Prostate gland (tissue), 2 donors: ENCODE data around the gene WTAP. TPM values are rescaled to one million over a fixed set of nuclear protein-coding genes. Genes with fewer than 3 reads are reported as not detected.

Experiments used
- DNase-seq: peaks from one replicate; pipeline ENCODE4 v3.0.0-alpha.2; 2019; ENCODE audit warnings: low spot score
- H3K27ac ChIP-seq, 2 donors: fragments of 200-600 bp; sonication (generic); 2 replicates each; pipeline ENCODE4 v1.5.1; 2017 to 2019
- H3K27me3 ChIP-seq: fragments of 200-600 bp; sonication (generic); replicated peaks from 2 replicates; pipeline ENCODE4 v1.5.1; 2019; ENCODE audit not compliant: insufficient read depth
- H3K36me3 ChIP-seq, 2 donors: fragments of 200-600 bp; sonication (generic); 1 replicate in 1 of 2; 2 replicates in 1 of 2; pipeline versions ENCODE4 v1.5.1 to v1.8.1; 2017 to 2019
- H3K4me1 ChIP-seq: fragments of 200-600 bp; sonication (generic); replicated peaks from 2 replicates; pipeline ENCODE4 v1.5.1; 2019
- H3K4me3 ChIP-seq, 2 donors: fragments of 200-600 bp; sonication (generic); 2 replicates each; pipeline ENCODE4 v1.5.1; 2017 to 2019
- H3K9me3 ChIP-seq: fragments of 200-600 bp; sonication (generic); 2 replicates; pipeline ENCODE4 v1.5.1; 2017
- POLR2A ChIP-seq: fragments of 450-650 bp; IDR thresholded peaks from one replicate; pipeline ENCODE4 v1.6.1; 2016; ENCODE audit warnings: antibody characterized with exemption, mild to moderate bottlenecking
- POLR2AphosphoS5 ChIP-seq: sonication (generic); formaldehyde crosslinking; IDR thresholded peaks from one replicate; pipeline ENCODE4 v1.6.1; 2017; ENCODE audit warnings: antibody characterized with exemption
- WGBS: methylation state at CpG from one replicate; pipeline ENCODE4 v1.1.5; 2018; 5-methylcytosine and 5-hydroxymethylcytosine counted together
- intact Hi-C: fragments of 100-400 bp; cut with DNase I; formaldehyde crosslinking; loops from one replicate; pipeline ENCODE4 v1.14.2; 2022
- total RNA-seq, 2 donors: library from RNA; depleted of rRNA; stranded (reverse); fragments of >200 nt; gene quantifications; one replicate each; pipeline ENCODE4 v1.1.0, GENCODE V29; 2016
- TF ChIP-seq, protein P1 (sequence below), 4 experiments: fragments of 200-600 bp in 2 of 4; fragments of 450-650 bp in 2 of 4; sonication (generic) in 2 of 4; IDR thresholded peaks; 1 replicate in 3 of 4; 2 replicates in 1 of 4; pipeline ENCODE4 v1.5.1; 2016 to 2019; ENCODE audit warnings: antibody characterized with exemption in 4 of 4, mild to moderate bottlenecking in 2 of 4, moderate library complexity in 2 of 4

The WTAP gene
- total RNA-seq = 10 to 100 TPM; 84.1 to 99.3 TPM

DNA sequence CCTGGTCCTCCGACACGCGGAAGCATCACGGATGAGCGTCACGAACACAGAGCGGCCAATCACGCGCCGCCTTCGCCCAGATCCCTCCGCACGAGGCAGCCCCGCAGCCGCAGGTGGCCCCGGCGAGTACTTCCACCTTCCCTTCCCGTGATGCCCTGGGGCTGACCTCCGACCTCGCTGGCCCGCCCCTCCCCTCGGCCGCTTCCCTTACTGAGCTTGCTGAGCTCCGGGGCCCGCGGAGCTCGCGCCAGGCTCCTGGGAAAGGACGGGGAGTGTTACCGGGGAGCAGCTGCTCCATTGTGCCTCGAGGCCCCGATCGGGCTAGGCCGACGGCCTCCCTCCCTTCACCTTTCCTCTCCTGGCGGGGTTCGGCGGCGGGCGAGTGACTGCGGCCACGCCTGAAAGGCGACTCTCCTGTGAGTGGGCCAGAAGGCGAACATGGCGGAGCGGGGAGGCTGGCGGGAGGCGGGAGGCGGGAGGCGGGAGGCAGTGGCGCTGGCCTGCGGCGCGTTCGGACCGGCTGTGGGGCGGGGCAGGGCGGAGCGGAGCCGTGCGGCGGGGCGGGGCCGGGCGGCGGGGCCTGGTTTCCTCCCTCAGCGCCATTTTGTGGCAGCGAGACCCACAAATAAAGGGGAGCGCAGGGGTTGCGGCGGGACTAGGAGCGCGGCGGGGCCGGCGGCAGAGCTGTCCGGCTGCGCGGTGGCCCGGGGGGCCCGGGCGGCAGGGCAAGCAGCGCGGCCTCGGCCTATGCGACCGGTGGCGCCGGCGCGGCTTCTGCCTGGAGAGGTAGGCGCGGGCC, at the start of gene WTAP:
WTAP (plus strand) TSS at position 589 of the 799 bp plus-strand sequence. CDS start 8,760 bp downstream, outside the sequence.
- Histone ChIP-seq H3K4me3 (peak within 1 kb of the TSS; percentile 91 to 97), H3K9me3 (no peaks in the 10 kb centered on the region), H3K27me3 (no peaks in the 10 kb centered on the region), H3K4me1 (peaks cover 5% of the 10 kb centered on the region), H3K36me3 (no peaks in the 10 kb centered on the region), H3K27ac (peak within 1 kb of the TSS; percentile 99 to 100)
- under 1% methylated on average over 63 of the region's 93 CpGs for WGBS
- intact Hi-C loops = loop anchor here (1.0 to 10.0 kb wide), 4 partner anchors 34 to 708 kb away; partner anchors contain the start of genes ACAT2, MRPL18 and SOD2
- peak; percentile 94 for TF ChIP-seq POLR2AphosphoS5
- peak; percentile 83 for TF ChIP-seq POLR2A
- TF ChIP-seq, protein P1, sequence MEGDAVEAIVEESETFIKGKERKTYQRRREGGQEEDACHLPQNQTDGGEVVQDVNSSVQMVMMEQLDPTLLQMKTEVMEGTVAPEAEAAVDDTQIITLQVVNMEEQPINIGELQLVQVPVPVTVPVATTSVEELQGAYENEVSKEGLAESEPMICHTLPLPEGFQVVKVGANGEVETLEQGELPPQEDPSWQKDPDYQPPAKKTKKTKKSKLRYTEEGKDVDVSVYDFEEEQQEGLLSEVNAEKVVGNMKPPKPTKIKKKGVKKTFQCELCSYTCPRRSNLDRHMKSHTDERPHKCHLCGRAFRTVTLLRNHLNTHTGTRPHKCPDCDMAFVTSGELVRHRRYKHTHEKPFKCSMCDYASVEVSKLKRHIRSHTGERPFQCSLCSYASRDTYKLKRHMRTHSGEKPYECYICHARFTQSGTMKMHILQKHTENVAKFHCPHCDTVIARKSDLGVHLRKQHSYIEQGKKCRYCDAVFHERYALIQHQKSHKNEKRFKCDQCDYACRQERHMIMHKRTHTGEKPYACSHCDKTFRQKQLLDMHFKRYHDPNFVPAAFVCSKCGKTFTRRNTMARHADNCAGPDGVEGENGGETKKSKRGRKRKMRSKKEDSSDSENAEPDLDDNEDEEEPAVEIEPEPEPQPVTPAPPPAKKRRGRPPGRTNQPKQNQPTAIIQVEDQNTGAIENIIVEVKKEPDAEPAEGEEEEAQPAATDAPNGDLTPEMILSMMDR (IDR thresholded peaks at IDR 0.05) = no peak
- DNase-seq = peak; percentile 95

DNA sequence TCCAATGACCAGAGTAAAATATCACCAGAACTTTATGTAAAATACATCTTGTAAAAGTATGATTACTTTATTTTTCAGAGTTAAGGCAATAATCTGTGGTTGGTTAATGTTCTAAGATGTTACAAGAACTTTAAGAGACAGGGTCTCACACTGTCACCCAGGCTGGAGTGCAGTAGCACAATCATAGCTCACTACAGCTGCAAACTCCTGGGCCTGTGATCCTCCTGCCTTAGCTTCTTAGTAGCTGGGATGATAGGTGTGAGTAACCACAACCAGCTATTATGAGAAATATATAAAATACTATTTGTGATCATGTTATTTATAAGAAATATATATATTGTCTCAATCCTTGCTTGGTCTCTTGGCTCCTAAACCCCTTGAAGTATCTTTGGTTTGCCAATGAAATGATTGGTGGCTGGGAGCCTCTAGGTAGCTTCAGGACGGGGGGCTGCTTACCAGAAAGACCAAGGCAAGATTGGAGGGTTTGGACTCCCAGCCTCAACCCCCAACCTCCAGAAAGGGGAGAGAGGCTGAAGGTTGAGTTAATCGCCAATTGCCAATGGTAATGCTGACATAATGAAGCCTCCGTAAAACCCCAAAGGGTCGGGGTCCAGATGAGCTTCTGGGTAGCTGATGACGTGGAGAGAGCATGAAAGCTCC, 49.7 kb upstream of the WTAP start:
- 97% methylated on average over 5 of the region's 5 CpGs for WGBS
- Histone ChIP-seq H3K4me3 (no peak overlapping the region), H3K27me3 (no peaks in the 10 kb centered on the region), H3K27ac (no peak overlapping the region), H3K36me3 (peaks cover 3 to 4% of the 10 kb centered on the region in 2 donors), H3K9me3 (no peaks in the 10 kb centered on the region), H3K4me1 (no peaks in the 10 kb centered on the region)
- TF ChIP-seq POLR2A (no peak), POLR2AphosphoS5 (no peak)
- TF ChIP-seq, protein P1 (IDR thresholded peaks at IDR 0.05) = no peak
- no peak for DNase-seq
- intact Hi-C loops = no loop called here

DNA sequence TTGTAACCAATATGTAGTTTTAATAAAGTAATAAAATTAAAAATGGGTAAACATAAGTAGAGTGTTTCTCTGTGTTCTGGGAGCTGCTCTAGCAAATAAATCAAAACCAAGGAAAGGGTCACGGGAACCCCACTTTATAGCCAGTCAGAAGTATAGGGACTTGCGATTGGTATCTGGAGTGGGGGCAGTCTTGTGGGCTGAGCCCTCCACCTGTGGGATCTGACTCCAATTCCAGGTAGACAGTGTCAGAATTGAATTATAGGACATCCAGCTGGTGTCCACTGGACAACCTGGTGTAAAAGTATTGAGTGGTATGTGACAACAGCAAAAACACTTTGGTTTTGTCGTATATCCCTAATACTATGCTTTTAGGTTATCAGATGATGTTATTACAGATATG, 48.7 kb upstream of the WTAP start:
- no peaks in the 10 kb centered on the region for H3K4me1 ChIP-seq
- H3K36me3 ChIP-seq = peaks cover 3 to 4% of the 10 kb centered on the region in 2 donors
- H3K27ac ChIP-seq = no peak overlapping the region
- no peaks in the 10 kb centered on the region for H3K9me3 ChIP-seq
- DNase-seq = no peak
- TF ChIP-seq POLR2AphosphoS5 (no peak), POLR2A (no peak)
- TF ChIP-seq, protein P1 (IDR thresholded peaks at IDR 0.05) = no peak
- no peaks in the 10 kb centered on the region for H3K27me3 ChIP-seq
- intact Hi-C loops = no loop called here
- WGBS = 92% methylated on average over 3 of the region's 3 CpGs
- H3K4me3 ChIP-seq = no peak overlapping the region

DNA sequence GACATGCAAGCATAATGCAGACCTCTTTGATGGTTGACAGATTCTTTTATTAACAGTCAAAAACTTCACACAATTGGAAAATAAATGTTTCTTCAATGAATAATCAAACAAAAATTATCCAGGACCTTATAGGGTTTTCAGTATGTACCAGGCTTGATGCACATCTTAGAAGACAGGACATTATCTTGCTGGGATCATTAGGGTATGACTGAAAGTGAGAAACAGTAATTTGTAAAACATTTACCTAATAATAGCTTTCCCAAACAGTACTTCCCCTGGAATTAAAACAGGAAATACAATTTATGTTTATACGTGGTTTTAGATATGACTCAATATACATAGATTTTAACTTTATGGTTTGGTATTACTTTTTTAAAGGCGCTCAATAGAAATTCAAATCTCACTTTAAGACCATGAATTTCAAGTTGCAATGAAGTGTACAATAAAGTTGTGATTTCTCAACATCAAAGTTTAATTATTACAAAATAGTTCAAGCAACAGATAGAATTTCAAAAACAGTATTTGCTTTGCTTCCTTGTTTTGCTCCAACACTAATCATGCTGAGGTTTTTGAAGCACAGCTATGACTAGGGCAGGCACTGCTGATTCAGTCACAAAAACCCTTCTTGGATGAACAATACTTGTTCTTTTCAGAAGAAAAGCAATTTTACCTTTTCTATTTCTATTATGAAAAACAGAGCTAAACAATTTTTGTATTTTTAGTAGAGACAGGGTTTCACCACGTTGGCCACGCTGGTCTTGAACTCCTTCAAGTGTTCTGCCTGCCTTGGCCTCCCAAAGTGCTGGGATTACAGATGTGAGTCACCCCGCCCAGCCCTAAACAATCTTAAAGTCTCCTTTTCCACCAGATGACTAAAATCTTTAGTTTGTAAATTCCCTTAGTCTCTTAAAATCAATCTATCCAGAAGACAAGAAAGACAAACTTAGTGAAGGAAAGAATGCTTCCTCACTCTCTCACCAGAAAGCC, 47.9 kb upstream of the WTAP start:
- Histone ChIP-seq H3K4me1 (no peaks in the 10 kb centered on the region), H3K9me3 (no peaks in the 10 kb centered on the region), H3K4me3 (no peak overlapping the region), H3K27me3 (no peaks in the 10 kb centered on the region), H3K36me3 (peaks cover 3 to 4% of the 10 kb centered on the region in 2 donors), H3K27ac (no peak overlapping the region)
- no peak for TF ChIP-seq POLR2AphosphoS5
- TF ChIP-seq, protein P1 (IDR thresholded peaks at IDR 0.05) = no peak
- TF ChIP-seq POLR2A = no peak
- DNase-seq = no peak
- whole genome bisulfite sequencing = 74% methylated on average over 5 of the region's 5 CpGs
- intact Hi-C loops = no loop called here
